Endothelial cell (in vitro differentiated cells): ENCODE data around the gene CXCR4. TPM values are rescaled to one million over a fixed set of nuclear protein-coding genes. Genes with fewer than 3 reads are reported as not detected.

Experiments
- DNase-seq: peaks from one replicate; pipeline ENCODE4 v3.0.0; 2021; ENCODE audit warnings: low spot score
- H3K27ac Mint-ChIP-seq: one replicate; pipeline ENCODE4 v1.8.0; 2021; ENCODE audit warnings: mixed read lengths, inconsistent platforms; ENCODE audit not compliant: unreplicated experiment
- H3K27me3 Mint-ChIP-seq: one replicate; pipeline ENCODE4 v1.8.0; 2021; ENCODE audit warnings: mild to moderate bottlenecking, moderate library complexity, mixed read lengths, inconsistent platforms; ENCODE audit not compliant: unreplicated experiment
- H3K36me3 Mint-ChIP-seq: one replicate; pipeline ENCODE4 v1.8.0; 2021; ENCODE audit warnings: mild to moderate bottlenecking, low read depth, mixed read lengths, inconsistent platforms; ENCODE audit not compliant: unreplicated experiment
- H3K4me1 Mint-ChIP-seq: one replicate; pipeline ENCODE4 v1.8.0; 2021; ENCODE audit warnings: mild to moderate bottlenecking, mixed read lengths, inconsistent platforms; ENCODE audit not compliant: unreplicated experiment
- H3K4me3 Mint-ChIP-seq: one replicate; pipeline ENCODE4 v1.8.0; 2021; ENCODE audit warnings: mild to moderate bottlenecking, mixed read lengths, inconsistent platforms; ENCODE audit not compliant: unreplicated experiment
- H3K9me3 Mint-ChIP-seq: one replicate; pipeline ENCODE4 v1.8.0; 2021; ENCODE audit warnings: mixed read lengths, inconsistent platforms; ENCODE audit not compliant: unreplicated experiment
- total RNA-seq: library from RNA; stranded (reverse); fragmentation: NEBNext Ultra II Directional; extraction: Animal tissue kit (Norgen Biotek cat#: 25700); gene quantifications from one replicate; pipeline ENCODE4 v1.2.1, GENCODE V29; 2021; ENCODE audit not compliant: unreplicated experiment
- TF ChIP-seq, protein P1 (sequence below): fragments of 200-600 bp; sonication (generic); IDR thresholded peaks from one replicate; pipeline ENCODE4 v1.5.0; 2021; ENCODE audit warnings: antibody characterized with exemption; ENCODE audit not compliant: unreplicated experiment

CXCR4 gene
- total RNA-seq, 1 donor from 2014 or later = 255 TPM

DNA sequence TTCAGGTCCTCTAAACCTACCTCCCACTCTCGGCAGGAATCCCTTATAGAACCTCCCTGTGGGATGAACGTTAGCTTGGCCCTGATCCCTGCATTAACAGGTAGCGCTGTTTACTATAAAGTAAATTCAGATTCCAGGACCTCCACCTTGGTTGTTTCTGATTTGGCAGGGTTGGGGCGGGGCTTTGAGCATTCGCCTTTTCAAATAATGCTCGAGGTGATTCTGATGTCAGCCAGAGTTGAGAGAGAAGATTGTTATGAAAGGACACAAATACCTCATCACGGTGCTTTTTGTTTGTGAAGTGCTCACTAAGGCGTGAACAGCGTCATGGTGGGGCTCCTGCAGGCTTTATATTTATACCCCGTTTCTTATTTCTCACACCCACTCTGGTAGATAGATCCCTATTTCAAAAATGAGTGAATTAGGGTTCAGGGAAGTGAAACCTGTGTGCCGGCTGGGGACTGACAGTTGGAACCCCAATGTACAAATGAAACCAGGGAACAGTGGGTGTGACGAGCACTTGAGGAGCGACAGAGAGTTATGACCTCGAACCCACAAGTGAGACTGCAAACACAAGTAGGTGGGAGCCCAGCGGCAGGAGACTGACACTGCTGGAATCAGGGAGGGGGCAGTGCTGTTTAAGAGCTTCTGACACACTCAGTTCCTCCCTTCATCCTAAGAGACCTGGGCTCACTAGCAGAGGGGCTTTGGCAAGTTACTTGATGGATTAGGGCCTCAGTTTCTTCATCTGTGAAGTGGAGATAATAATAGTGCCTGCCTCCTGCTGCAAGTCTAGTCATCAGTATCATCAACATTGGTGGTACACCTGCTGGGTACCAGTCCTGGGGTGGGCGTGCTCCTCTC is 14.2 kb upstream of the CXCR4 start:
- Mint-ChIP-seq H3K27me3 (peaks cover 10% of the 10 kb centered on the region), H3K4me1 (peaks cover 11% of the 10 kb centered on the region), H3K27ac (no peak overlapping the region), H3K36me3 (no peaks in the 10 kb centered on the region), H3K9me3 (no peaks in the 10 kb centered on the region), H3K4me3 (no peak overlapping the region)
- DNase-seq = no peak
- TF ChIP-seq, protein P1, sequence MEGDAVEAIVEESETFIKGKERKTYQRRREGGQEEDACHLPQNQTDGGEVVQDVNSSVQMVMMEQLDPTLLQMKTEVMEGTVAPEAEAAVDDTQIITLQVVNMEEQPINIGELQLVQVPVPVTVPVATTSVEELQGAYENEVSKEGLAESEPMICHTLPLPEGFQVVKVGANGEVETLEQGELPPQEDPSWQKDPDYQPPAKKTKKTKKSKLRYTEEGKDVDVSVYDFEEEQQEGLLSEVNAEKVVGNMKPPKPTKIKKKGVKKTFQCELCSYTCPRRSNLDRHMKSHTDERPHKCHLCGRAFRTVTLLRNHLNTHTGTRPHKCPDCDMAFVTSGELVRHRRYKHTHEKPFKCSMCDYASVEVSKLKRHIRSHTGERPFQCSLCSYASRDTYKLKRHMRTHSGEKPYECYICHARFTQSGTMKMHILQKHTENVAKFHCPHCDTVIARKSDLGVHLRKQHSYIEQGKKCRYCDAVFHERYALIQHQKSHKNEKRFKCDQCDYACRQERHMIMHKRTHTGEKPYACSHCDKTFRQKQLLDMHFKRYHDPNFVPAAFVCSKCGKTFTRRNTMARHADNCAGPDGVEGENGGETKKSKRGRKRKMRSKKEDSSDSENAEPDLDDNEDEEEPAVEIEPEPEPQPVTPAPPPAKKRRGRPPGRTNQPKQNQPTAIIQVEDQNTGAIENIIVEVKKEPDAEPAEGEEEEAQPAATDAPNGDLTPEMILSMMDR = no peak

DNA sequence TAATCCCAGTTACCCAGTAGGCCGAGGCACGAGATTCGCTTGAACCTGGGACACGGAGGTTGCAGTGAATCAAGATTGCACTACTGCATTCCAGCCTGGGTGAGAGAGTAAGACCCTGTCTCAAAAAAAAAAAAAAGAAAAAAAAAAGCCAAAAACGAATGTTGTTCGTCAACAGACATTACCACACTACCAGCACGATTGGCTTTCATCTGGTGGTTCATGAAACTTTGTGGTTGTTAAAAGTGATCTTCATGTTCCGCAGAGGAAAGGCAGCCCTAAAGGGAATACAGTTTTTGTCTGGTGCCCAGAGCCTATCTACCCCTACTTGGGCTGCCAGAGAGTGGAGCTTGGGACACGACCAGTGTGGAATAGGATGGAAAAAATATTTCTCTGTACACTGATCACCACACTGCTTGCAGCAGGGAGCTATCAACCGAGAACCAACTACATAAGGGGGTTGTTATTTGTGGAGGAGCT is 13.6 kb upstream of the CXCR4 start:
- H3K36me3 Mint-ChIP-seq = no peaks in the 10 kb centered on the region

DNA sequence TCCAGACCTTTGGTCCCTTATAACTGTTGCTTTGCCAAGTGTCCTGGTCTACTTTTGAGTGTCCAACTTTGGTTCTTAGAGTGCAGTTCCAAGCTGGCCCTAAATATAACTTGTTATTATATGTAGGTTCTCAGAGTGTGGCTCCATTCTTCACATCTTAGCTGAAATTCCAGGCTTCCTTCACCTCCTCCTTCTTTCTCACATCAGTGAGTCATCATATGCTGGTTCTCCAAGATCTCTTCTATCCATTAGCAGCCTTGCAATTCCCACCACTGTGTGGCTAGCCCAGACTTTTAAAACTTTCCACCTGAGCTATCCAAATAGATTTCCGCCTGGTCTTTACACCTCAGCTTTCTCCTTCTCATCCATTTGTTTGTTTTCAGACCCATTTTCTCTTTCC is 12.6 kb upstream of the CXCR4 start:
- Mint-ChIP-seq H3K4me3 (no peak overlapping the region), H3K4me1 (peaks cover 15% of the 10 kb centered on the region), H3K27ac (no peak overlapping the region), H3K27me3 (peaks cover 8% of the 10 kb centered on the region), H3K9me3 (no peaks in the 10 kb centered on the region), H3K36me3 (no peaks in the 10 kb centered on the region)
- TF ChIP-seq, protein P1 = no peak
- DNase-seq = no peak

More for the DNA sequence above, 13.6 kb upstream of the CXCR4 start:
- Mint-ChIP-seq H3K27me3 (peaks cover 10% of the 10 kb centered on the region), H3K4me1 (peaks cover 11% of the 10 kb centered on the region), H3K9me3 (no peaks in the 10 kb centered on the region), H3K4me3 (no peak overlapping the region), H3K27ac (no peak overlapping the region)
- TF ChIP-seq, protein P1 = no peak
- no peak for DNase-seq

DNA sequence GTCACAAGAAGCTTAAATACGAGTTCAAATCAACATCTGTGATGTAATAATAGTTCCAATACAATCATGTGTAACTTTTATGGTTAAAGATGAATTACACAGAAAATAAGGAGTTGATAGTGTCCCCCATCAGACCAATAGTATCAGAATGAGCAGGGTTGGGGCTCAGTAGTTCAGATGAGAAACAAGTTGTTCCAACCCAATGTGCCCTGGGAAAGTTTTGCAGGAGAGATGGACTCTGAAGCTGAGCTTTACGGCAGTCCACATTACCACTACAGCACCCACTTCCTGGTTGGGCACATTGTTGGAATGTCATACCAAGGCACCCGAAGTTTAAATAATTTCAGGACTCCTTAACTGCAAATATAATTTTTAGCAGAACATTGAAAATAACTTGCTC is 12.1 kb upstream of the CXCR4 start:
- H3K27me3 Mint-ChIP-seq = peaks cover 8% of the 10 kb centered on the region
- no peaks in the 10 kb centered on the region for H3K9me3 Mint-ChIP-seq
- DNase-seq = no peak
- H3K4me3 Mint-ChIP-seq = no peak overlapping the region
- H3K27ac Mint-ChIP-seq = no peak overlapping the region
- peaks cover 15% of the 10 kb centered on the region for H3K4me1 Mint-ChIP-seq
- TF ChIP-seq, protein P1 = no peak
- no peaks in the 10 kb centered on the region for H3K36me3 Mint-ChIP-seq

GRCh38 chr2:136129601-136130000 is 11.7 kb upstream of the CXCR4 start:
- TF ChIP-seq, protein P1 = no peak
- Mint-ChIP-seq H3K9me3 (no peaks in the 10 kb centered on the region), H3K4me1 (peaks cover 15% of the 10 kb centered on the region), H3K4me3 (no peak overlapping the region), H3K27me3 (peaks cover 8% of the 10 kb centered on the region), H3K27ac (no peak overlapping the region), H3K36me3 (no peaks in the 10 kb centered on the region)
- no peak for DNase-seq
